Cardiac muscle cell (in vitro differentiated cells and primary cell): ENCODE results near the gene CYBRD1. TPM values are rescaled to one million over a fixed set of nuclear protein-coding genes. Genes with fewer than 3 reads are reported as not detected.

Source experiments
- DNase-seq, 2 donors: peaks; one replicate each; pipeline versions ENCODE4 v3.0.0 to v3.0.0-alpha.2; 2010 to 2017; ENCODE audit warnings: low read depth in 1 of 2, low spot score in 1 of 2
- H3K27ac ChIP-seq: fragments of 200-600 bp; sonication (generic); 2 replicates; pipeline ENCODE4 v1.5.1; 2016
- H3K27me3 ChIP-seq: fragments of 200-600 bp; sonication (generic); 2 replicates; pipeline ENCODE4 v1.6.0; 2016; ENCODE audit warnings: control low read depth
- H3K36me3 ChIP-seq: fragments of 200-600 bp; sonication (generic); 2 replicates; pipeline ENCODE4 v1.5.1; 2016; ENCODE audit warnings: control low read depth
- H3K4me1 ChIP-seq: fragments of 200-600 bp; sonication (generic); 2 replicates; pipeline ENCODE4 v1.8.1; 2017; ENCODE audit warnings: low read depth, mild to moderate bottlenecking, mixed run types
- H3K4me3 ChIP-seq: fragments of 200-600 bp; sonication (generic); 2 replicates; pipeline ENCODE4 v1.5.1; 2016; ENCODE audit warnings: mild to moderate bottlenecking
- H3K9me3 ChIP-seq: fragments of 200-600 bp; sonication (generic); 2 replicates; pipeline ENCODE4 v1.5.1; 2017; ENCODE audit warnings: low read depth, mild to moderate bottlenecking, control low read depth
- CTCF ChIP-seq: IDR thresholded peaks from 2 replicates; pipeline ENCODE4 v1.5.1; 2012; ENCODE audit warnings: low read depth, mild to moderate bottlenecking, low read length
- polyA plus RNA-seq: library from polyadenylated mRNA; unstranded; fragments of >200 nt; fragmentation: Nextera tagmentation; extraction: Ambion mirVana; gene quantifications from 2 replicates; pipeline ENCODE4 v1.2.1, GENCODE V29; 2016
- total RNA-seq: library from RNA; depleted of rRNA; stranded (reverse); fragments of >200 nt; gene quantifications from 2 replicates; pipeline ENCODE4 v1.2.3, GENCODE V29; 2016

Gene CYBRD1
- total and polyA plus RNA-seq, 2 experiments from 2014 or later = 0.86 to 2.3 TPM

DNA sequence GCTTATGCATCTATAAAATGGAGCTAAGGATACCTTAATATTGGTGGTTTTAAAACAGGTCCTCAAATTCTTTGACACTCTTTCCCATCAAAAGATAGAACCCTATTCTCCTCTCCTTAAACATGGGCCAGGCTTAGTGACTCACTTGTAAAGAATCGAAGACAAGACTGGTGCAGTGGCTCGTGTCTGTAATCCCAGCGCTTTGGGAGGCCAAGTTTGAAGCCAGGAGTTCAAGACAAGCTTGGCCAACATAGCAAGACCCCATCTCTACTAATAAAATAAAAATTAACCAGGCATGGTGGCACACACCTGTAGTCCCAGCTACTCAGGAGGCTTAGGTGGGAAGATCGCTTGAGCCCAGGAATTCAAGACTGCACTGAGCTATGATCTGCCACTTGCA, 44.5 kb downstream of the CYBRD1 start:
- H3K4me3 ChIP-seq = no peak overlapping the region
- H3K4me1 ChIP-seq = no peaks in the 10 kb centered on the region
- H3K36me3 ChIP-seq = no peaks in the 10 kb centered on the region
- peaks cover 2% of the 10 kb centered on the region for H3K27me3 ChIP-seq
- no peaks in the 10 kb centered on the region for H3K9me3 ChIP-seq
- no peak overlapping the region for H3K27ac ChIP-seq
- no peak for TF ChIP-seq CTCF
- no peak for DNase-seq

GRCh38 chr2:171568089-171568488, 45.8 kb downstream of the CYBRD1 start:
- no peak overlapping the region for H3K4me3 ChIP-seq
- no peaks in the 10 kb centered on the region for H3K36me3 ChIP-seq
- H3K4me1 ChIP-seq = no peaks in the 10 kb centered on the region
- no peaks in the 10 kb centered on the region for H3K9me3 ChIP-seq
- peaks cover 12% of the 10 kb centered on the region for H3K27me3 ChIP-seq
- TF ChIP-seq CTCF = no peak
- no peak for DNase-seq
- H3K27ac ChIP-seq = no peak overlapping the region

DNA sequence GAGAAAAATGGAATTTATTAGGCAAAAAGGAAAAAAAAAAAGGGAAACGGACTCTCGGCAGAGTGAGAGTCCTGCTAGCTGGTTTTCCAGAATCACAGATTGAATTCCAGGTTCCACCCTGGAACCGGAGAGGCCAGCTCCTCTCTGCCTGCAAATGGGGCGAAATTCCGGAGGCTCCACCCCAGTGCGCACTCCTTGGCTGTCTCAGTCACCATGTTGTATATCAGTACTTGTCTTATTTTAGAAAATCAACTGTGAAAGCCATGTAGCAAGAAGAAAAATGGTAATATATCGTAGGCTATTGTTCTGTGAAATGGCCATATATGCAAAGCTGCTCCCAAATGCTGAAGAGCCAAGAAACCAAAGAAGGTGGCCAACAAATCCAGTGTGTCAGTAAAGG, 49.4 kb downstream of the CYBRD1 start:
- no peaks in the 10 kb centered on the region for H3K4me1 ChIP-seq
- no peak for TF ChIP-seq CTCF

GRCh38 chr2:171574149-171574795, 52.0 kb downstream of the CYBRD1 start:
- Histone ChIP-seq H3K4me1 (no peaks in the 10 kb centered on the region), H3K9me3 (no peaks in the 10 kb centered on the region), H3K4me3 (no peak overlapping the region), H3K36me3 (no peaks in the 10 kb centered on the region), H3K27me3 (peaks cover 15% of the 10 kb centered on the region), H3K27ac (no peak overlapping the region)
- peak; percentile 93 for TF ChIP-seq CTCF
- DNase-seq = peak; percentile 83 to 84

More for the DNA sequence above, 49.4 kb downstream of the CYBRD1 start:
- Histone ChIP-seq H3K27me3 (peaks cover 15% of the 10 kb centered on the region), H3K27ac (no peak overlapping the region), H3K4me3 (no peak overlapping the region), H3K36me3 (no peaks in the 10 kb centered on the region), H3K9me3 (no peaks in the 10 kb centered on the region)
- DNase-seq = no peak

DNA sequence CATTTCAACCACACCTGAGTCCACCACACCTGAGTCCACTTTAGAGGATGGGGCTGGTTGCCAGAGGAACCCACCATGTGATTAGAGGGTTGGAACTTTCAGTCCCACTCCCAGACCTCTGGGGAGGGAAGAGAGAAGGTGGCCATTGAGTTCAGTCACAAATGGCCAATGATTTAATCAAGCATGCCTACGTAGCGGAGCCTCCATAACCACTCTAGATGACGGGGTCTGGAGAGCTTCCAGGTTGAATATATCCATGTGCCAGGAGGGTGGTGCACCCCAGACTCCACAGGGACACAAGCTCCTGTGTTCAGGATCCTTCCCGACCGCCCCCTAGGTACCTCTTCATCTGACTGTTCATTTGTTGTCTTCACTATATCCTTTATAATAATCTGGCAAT, 53.3 kb downstream of the CYBRD1 start:
- no peak overlapping the region for H3K4me3 ChIP-seq
- no peak overlapping the region for H3K27ac ChIP-seq
- H3K27me3 ChIP-seq = peaks cover 15% of the 10 kb centered on the region
- H3K4me1 ChIP-seq = no peaks in the 10 kb centered on the region
- no peaks in the 10 kb centered on the region for H3K9me3 ChIP-seq
- no peak for DNase-seq
- no peak for TF ChIP-seq CTCF
- H3K36me3 ChIP-seq = no peaks in the 10 kb centered on the region
